H1 (cell line): ENCODE measurements around the gene TBC1D2. TPM values are rescaled to one million over a fixed set of nuclear protein-coding genes. Genes with fewer than 3 reads are reported as not detected.

ENCODE experiments used
- CTCF ChIA-PET: fragments of 300-600 bp; sonication (Branson Sonifier 250); formaldehyde crosslinking; loops from one replicate; lab custom pipeline; 2021; ENCODE audit not compliant: partially characterized antibody; lab: Charles Lee
- POLR2A ChIA-PET: fragments of 300-600 bp; sonication (Branson Sonifier 250); formaldehyde crosslinking; loops from one replicate; lab custom pipeline; 2021; ENCODE audit warnings: inconsistent platforms; ENCODE audit not compliant: partially characterized antibody; lab: Charles Lee
- DNase-seq, 2 experiments: peaks; one replicate each; pipeline versions ENCODE4 v3.0.0 to v3.0.0-alpha.2; 2010 to 2022; ENCODE audit warnings: low spot score in 2 of 2, low read depth in 1 of 2, mixed read lengths in 1 of 2
- FAIRE-seq: peaks from 2 replicates; lab custom pipeline; 2011; peaks lifted over from hg19 to GRCh38; lab: Jason Lieb, UNC
- H2AFZ ChIP-seq: 2 replicates; pipeline ENCODE4 v1.8.1; 2012; ENCODE audit warnings: low read length, inconsistent platforms
- H2AK5ac ChIP-seq: 2 replicates; pipeline ENCODE4 v1.6.1; 2013; ENCODE audit warnings: low read depth, low read length
- H2BK120ac ChIP-seq: replicated peaks from 2 replicates; pipeline ENCODE3; 2013; ENCODE audit warnings: low read depth, low read length, inconsistent platforms
- H2BK12ac ChIP-seq: 2 replicates; pipeline ENCODE4 v1.6.1; 2013; ENCODE audit warnings: low read depth, low read length
- H2BK15ac ChIP-seq: 2 replicates; pipeline ENCODE4 v1.6.1; 2013; ENCODE audit warnings: low read length
- H2BK20ac ChIP-seq: 2 replicates; pipeline ENCODE4 v1.6.1; 2013; ENCODE audit warnings: low read length
- H2BK5ac ChIP-seq: 2 replicates; pipeline ENCODE4 v1.6.1; 2013; ENCODE audit warnings: low read depth, low read length
- H3K14ac ChIP-seq: 2 replicates; pipeline ENCODE4 v1.6.1; 2013; ENCODE audit warnings: inconsistent platforms; ENCODE audit not compliant: insufficient read length
- H3K18ac ChIP-seq: 2 replicates; pipeline ENCODE4 v1.6.1; 2013; ENCODE audit warnings: low read length; ENCODE audit errors: extremely low read depth
- H3K23ac ChIP-seq: 2 replicates; pipeline ENCODE4 v1.6.1; 2013; ENCODE audit warnings: inconsistent platforms; ENCODE audit not compliant: insufficient read length
- H3K23me2 ChIP-seq: 2 replicates; pipeline ENCODE4 v1.6.1; 2013; ENCODE audit warnings: low read depth, low read length
- H3K27ac ChIP-seq: 2 replicates; pipeline ENCODE4 v1.6.1; 2011; ENCODE audit warnings: low read depth, low read length, inconsistent platforms
- H3K27me3 ChIP-seq, 4 experiments: replicated peaks in 1 of 4; 1 replicate in 1 of 4; 2 replicates in 3 of 4; pipeline versions ENCODE4 v1.6.1 to v1.8.1; 2011 to 2013; ENCODE audit warnings: low read length in 3 of 4, mild to moderate bottlenecking in 3 of 4, inconsistent platforms in 2 of 4, mixed read lengths in 2 of 4, moderate library complexity in 1 of 4; ENCODE audit not compliant: control insufficient read depth in 3 of 4, insufficient read depth in 3 of 4; ENCODE audit errors: extremely low read depth in 1 of 4
- H3K36me3 ChIP-seq, 4 experiments: 2 replicates each; pipeline versions ENCODE4 v1.6.1 to v1.8.1; 2011 to 2013; ENCODE audit warnings: mild to moderate bottlenecking in 4 of 4, low read length in 3 of 4, moderate library complexity in 2 of 4, control low read depth in 1 of 4, inconsistent platforms in 1 of 4; ENCODE audit not compliant: insufficient read depth in 4 of 4, control insufficient read depth in 2 of 4
- H3K4ac ChIP-seq: replicated peaks from 2 replicates; pipeline ENCODE3; 2013; ENCODE audit warnings: low read length, low read depth, mixed read lengths, inconsistent platforms; ENCODE audit not compliant: insufficient read length
- H3K4me1 ChIP-seq, 4 experiments: replicated peaks in 1 of 4; 1 replicate in 1 of 4; 2 replicates in 3 of 4; pipeline versions ENCODE4 v1.6.1 to v1.8.1; 2011 to 2013; ENCODE audit warnings: low read length in 3 of 4, inconsistent platforms in 2 of 4, mixed read lengths in 1 of 4; ENCODE audit not compliant: insufficient read depth in 4 of 4, control insufficient read depth in 3 of 4
- H3K4me2 ChIP-seq, 2 experiments: 2 replicates each; pipeline versions ENCODE4 v1.6.1 to v1.8.1; 2011 to 2013; ENCODE audit warnings: low read depth in 2 of 2, low read length in 2 of 2, control low read depth in 1 of 2, inconsistent platforms in 1 of 2, mild to moderate bottlenecking in 1 of 2; ENCODE audit not compliant: insufficient read depth in 1 of 2
- H3K4me3 ChIP-seq, 4 experiments: fragments of 200-600, 300-600 bp in 1 of 4; sonication (generic), shearing (Covaris generic), sonication (Bioruptor Twin) in 1 of 4; 2 replicates each; pipeline versions ENCODE4 v1.5.1 to v1.8.1; 2011 to 2016; ENCODE audit warnings: low read length in 4 of 4, low read depth in 3 of 4, control low read depth in 2 of 4, inconsistent platforms in 2 of 4, mild to moderate bottlenecking in 2 of 4, mixed read lengths in 1 of 4, moderate library complexity in 1 of 4; ENCODE audit not compliant: insufficient read depth in 2 of 4; ENCODE audit errors: extremely low read depth in 1 of 4
- H3K56ac ChIP-seq: replicated peaks from 2 replicates; pipeline ENCODE3; 2013; ENCODE audit warnings: low read depth, mild to moderate bottlenecking, mixed read lengths, low read length, inconsistent platforms; ENCODE audit not compliant: insufficient read length
- H3K79me1 ChIP-seq: 2 replicates; pipeline ENCODE4 v1.6.1; 2013; ENCODE audit warnings: low read depth, low read length, control low read depth
- H3K79me2 ChIP-seq, 2 experiments: 2 replicates each; pipeline versions ENCODE4 v1.6.1 to v1.8.1; 2012 to 2013; ENCODE audit warnings: low read length in 2 of 2, mild to moderate bottlenecking in 2 of 2, inconsistent platforms in 1 of 2; ENCODE audit not compliant: insufficient read depth in 2 of 2, control insufficient read depth in 1 of 2
- H3K9ac ChIP-seq, 4 experiments: replicated peaks in 1 of 4; 1 replicate in 1 of 4; 2 replicates in 3 of 4; pipeline versions ENCODE4 v1.6.1 to v1.8.1; 2011 to 2013; ENCODE audit warnings: low read depth in 3 of 4, low read length in 3 of 4, control low read depth in 2 of 4, mild to moderate bottlenecking in 2 of 4, moderate library complexity in 2 of 4, inconsistent platforms in 1 of 4; ENCODE audit errors: extremely low read depth in 1 of 4
- H3K9me3 ChIP-seq, 2 experiments: 2 replicates each; pipeline versions ENCODE4 v1.6.1 to v1.8.1; 2012 to 2013; ENCODE audit warnings: mild to moderate bottlenecking in 2 of 2, moderate library complexity in 2 of 2, control low read depth in 1 of 2, inconsistent platforms in 1 of 2, low read depth in 1 of 2, low read length in 1 of 2, mixed read lengths in 1 of 2; ENCODE audit not compliant: insufficient read depth in 2 of 2
- H4K20me1 ChIP-seq, 2 experiments: replicated peaks in 1 of 2; 2 replicates each; pipeline versions ENCODE3 to v1.8.1; 2011 to 2013; ENCODE audit warnings: inconsistent platforms in 2 of 2, low read length in 2 of 2, mild to moderate bottlenecking in 1 of 2; ENCODE audit not compliant: insufficient read depth in 2 of 2, control insufficient read depth in 1 of 2
- H4K5ac ChIP-seq: 2 replicates; pipeline ENCODE4 v1.6.1; 2013; ENCODE audit warnings: low read length, low read depth, mixed read lengths, inconsistent platforms; ENCODE audit not compliant: insufficient read length
- H4K8ac ChIP-seq: 2 replicates; pipeline ENCODE4 v1.8.0; 2013; ENCODE audit warnings: mild to moderate bottlenecking, moderate library complexity, low read length, inconsistent platforms; ENCODE audit not compliant: insufficient read depth; ENCODE audit errors: extremely low read depth
- H4K91ac ChIP-seq: replicated peaks from 2 replicates; pipeline ENCODE3; 2013; ENCODE audit warnings: low read length, mixed read lengths, inconsistent platforms; ENCODE audit not compliant: insufficient read length
- CHD2 ChIP-seq: IDR thresholded peaks from 2 replicates; pipeline ENCODE4 v1.6.1; 2012; ENCODE audit warnings: low read length, improper control_type of control experiment
- CTBP2 ChIP-seq: IDR thresholded peaks from 2 replicates; pipeline ENCODE4 v1.7.0; 2011; ENCODE audit warnings: borderline replicate concordance, mild to moderate bottlenecking, moderate library complexity, mixed read lengths, low read length; ENCODE audit not compliant: insufficient read depth, insufficient read length
- FOSL1 ChIP-seq: IDR thresholded peaks from 2 replicates; pipeline ENCODE4 v1.6.1; 2011; ENCODE audit warnings: mild to moderate bottlenecking, low read depth, low read length, moderate library complexity; ENCODE audit not compliant: insufficient read depth
- HDAC6 ChIP-seq: IDR thresholded peaks from one replicate; pipeline ENCODE4 v1.7.1; 2012; ENCODE audit warnings: low read depth, mild to moderate bottlenecking, inconsistent platforms, low read length, moderate library complexity
- JUN ChIP-seq: IDR thresholded peaks from 2 replicates; pipeline ENCODE4 v1.6.1; 2011; ENCODE audit warnings: low read depth, mild to moderate bottlenecking, improper control_type of control experiment, low read length
- KDM4A ChIP-seq: IDR thresholded peaks from one replicate; pipeline ENCODE4 v1.7.1; 2012; ENCODE audit warnings: low read depth, mild to moderate bottlenecking, moderate library complexity, low read length, inconsistent platforms; ENCODE audit not compliant: severe bottlenecking
- MAFK ChIP-seq: IDR thresholded peaks from 2 replicates; pipeline ENCODE4 v1.6.1; 2012; ENCODE audit warnings: low read depth, mild to moderate bottlenecking, improper control_type of control experiment, low read length
- NANOG ChIP-seq: IDR thresholded peaks from 2 replicates; pipeline ENCODE4 v1.6.1; 2011; ENCODE audit warnings: low read length, low read depth, mild to moderate bottlenecking, inconsistent platforms; ENCODE audit not compliant: insufficient read depth, poor library complexity, severe bottlenecking
- PHF8 ChIP-seq: fragments of 200-600 bp; sonication (generic); conservative IDR thresholded peaks from 2 replicates; pipeline ENCODE4 v1.7.1; 2012; ENCODE audit warnings: low read depth, mild to moderate bottlenecking, inconsistent platforms, low read length, moderate library complexity
- POLR2AphosphoS5 ChIP-seq: IDR thresholded peaks from 2 replicates; pipeline ENCODE4 v1.6.1; 2011; ENCODE audit warnings: low read depth, low read length
- RAD21 ChIP-seq, 2 experiments: IDR thresholded peaks in 1 of 2; conservative IDR thresholded peaks in 1 of 2; 2 replicates each; pipeline ENCODE4 v1.6.1; 2011; ENCODE audit warnings: low read depth in 2 of 2, low read length in 2 of 2, improper control_type of control experiment in 1 of 2, inconsistent platforms in 1 of 2, mild to moderate bottlenecking in 1 of 2, moderate library complexity in 1 of 2
- SP2 ChIP-seq: IDR thresholded peaks from 2 replicates; pipeline ENCODE4 v1.6.1; 2012; ENCODE audit warnings: mild to moderate bottlenecking, low read length, inconsistent platforms
- SUZ12 ChIP-seq: fragments of 200-600 bp; sonication (generic); IDR thresholded peaks from 2 replicates; pipeline ENCODE4 v1.6.1; 2012; ENCODE audit warnings: mild to moderate bottlenecking, inconsistent platforms, low read length, moderate library complexity, mixed read lengths
- TBP ChIP-seq: IDR thresholded peaks from 2 replicates; pipeline ENCODE4 v1.6.1; 2011; ENCODE audit warnings: low read depth, low read length, improper control_type of control experiment
- WGBS, 2 experiments: shearing (Covaris generic) in 1 of 2; methylation state at CpG; one replicate each; pipeline versions ENCODE4 v1.1.6 to v1.1.7; 2013 to 2015; ENCODE audit warnings: low lambda C conversion rate in 2 of 2, mixed read lengths in 2 of 2, inconsistent platforms in 1 of 2, low coverage in 1 of 2, missing lambda C conversion rate in 1 of 2; ENCODE audit not compliant: insufficient replicate concordance in 2 of 2, insufficient coverage in 1 of 2, insufficient read length in 1 of 2; ENCODE audit errors: extremely low coverage in 1 of 2, missing lambda C conversion rate in 1 of 2; 5-methylcytosine and 5-hydroxymethylcytosine counted together
- polyA plus RNA-seq, 7 experiments: library from polyadenylated mRNA; depleted of rRNA in 3 of 7; stranded (reverse) in 5 of 7; unstranded in 2 of 7; fragments of >200 nt in 5 of 7; fragments of 200-250 nt in 2 of 7; gene quantifications; 1 replicate in 5 of 7; 2 replicates in 1 of 7; 4 replicates in 1 of 7; pipeline versions ENCODE4 v1.2.1 to v1.2.3, GENCODE V29; 2011 to 2013; ENCODE audit warnings: missing spikeins in 2 of 7, mixed read lengths in 2 of 7
- total RNA-seq: library from RNA; stranded (reverse); fragmentation: NEBNext Ultra II Directional; extraction: Animal tissue kit (Norgen Biotek cat#: 25700); gene quantifications from 2 replicates; pipeline ENCODE4 v1.2.1, GENCODE V29; 2021

TBC1D2 gene
- total and polyA plus RNA-seq, 2 of the 8 experiments (the other 6 are each of a cell fraction or from before 2014, with no cell fraction given): 7.4 TPM

GRCh38 chr9:98281281-98281680 is 25.8 kb upstream of the TBC1D2 start:
- Histone ChIP-seq H3K23ac (no peak overlapping the region), H3K4me3 (no peak overlapping the region), H2BK5ac (no peak overlapping the region), H3K4me1 (no peaks in the 10 kb centered on the region), H3K56ac (no peak overlapping the region), H2AFZ (no peak overlapping the region), H2BK15ac (no peak overlapping the region), H4K20me1 (no peaks in the 10 kb centered on the region), H3K23me2 (no peaks in the 10 kb centered on the region), H4K8ac (no peak overlapping the region), H3K36me3 (no peaks in the 10 kb centered on the region), H3K27ac (no peak overlapping the region), H3K27me3 (peaks cover 0 to 2% (median 0%) of the 10 kb centered on the region in 4 experiments; a peak in 2 of 7 replicates), H2BK120ac (no peak overlapping the region), H2AK5ac (no peak overlapping the region), H3K9ac (no peak overlapping the region), H3K4ac (no peak overlapping the region), H3K14ac (no peak overlapping the region), H4K91ac (no peak overlapping the region), H3K79me2 (no peaks in the 10 kb centered on the region), H3K79me1 (no peaks in the 10 kb centered on the region), H3K4me2 (no peak overlapping the region), H3K9me3 (no peaks in the 10 kb centered on the region), H2BK12ac (no peak overlapping the region), H4K5ac (no peak overlapping the region), H3K18ac (peak overlapping the region; percentile 60; the same call in 1 of the 2 replicates), H2BK20ac (no peak overlapping the region)
- DNase-seq (no peak), FAIRE-seq (no peak)
- WGBS, 2 experiments: 93% methylated on average over 1 of the region's 1 CpG; no CpG with 5 or more reads in 1 of the 2 experiments
- POLR2A ChIA-PET: no interaction called here
- TF ChIP-seq RAD21 (IDR thresholded peaks at IDR 0.05 in 1 of 2, conservative IDR thresholded peaks at IDR 0.05 in 1 of 2; ENCODE audit: low read depth in 2 of 2, low read length in 2 of 2): no peak
- TF ChIP-seq POLR2AphosphoS5: no peak
- no peak for TF ChIP-seq PHF8
- no peak for TF ChIP-seq SP2
- no peak for TF ChIP-seq KDM4A
- no peak for TF ChIP-seq NANOG
- no peak for TF ChIP-seq TBP
- TF ChIP-seq HDAC6: no peak
- TF ChIP-seq JUN: no peak
- no peak for TF ChIP-seq SUZ12
- no peak for TF ChIP-seq FOSL1
- TF ChIP-seq CHD2: no peak
- no peak for TF ChIP-seq MAFK
- no peak for TF ChIP-seq CTBP2
- CTCF ChIA-PET: interaction anchor here (0.6 to 1.3 kb wide), 4 partner anchors 22 to 246 kb away, joined by 3 to 4 read pairs (median 3); no protein-coding TSS in a partner anchor
